Memory B cell (primary cell): Measurements from ENCODE around the gene RPS14.
"Not testable (repeated sequence)": the region's sequence is repeated elsewhere in the genome, so short reads cannot be mapped to it uniquely, and the experiment has no call there.

ENCODE experiments used
- ATAC-seq: fragments of 150-1000 bp; cut with Tn5 transposase; 2 replicates; pipeline ENCODE4 v1.10.0; 2021; ENCODE audit warnings: low read depth, mild to moderate bottlenecking, moderate library complexity
- DNase-seq, 2 donors: peaks; one replicate each; pipeline ENCODE4 v3.0.0; 2022; ENCODE audit warnings: low spot score in 2 of 2
- H3K27ac Mint-ChIP-seq: one replicate; pipeline ENCODE4 v1.8.0; 2022; ENCODE audit warnings: mild to moderate bottlenecking, moderate library complexity, mixed read lengths
- H3K27me3 Mint-ChIP-seq: one replicate; pipeline ENCODE4 v1.8.0; 2022; ENCODE audit warnings: mixed read lengths
- H3K36me3 Mint-ChIP-seq: one replicate; pipeline ENCODE4 v1.8.0; 2022; ENCODE audit warnings: mild to moderate bottlenecking, mixed read lengths
- H3K4me1 Mint-ChIP-seq: one replicate; pipeline ENCODE4 v1.8.0; 2022; ENCODE audit warnings: mixed read lengths
- H3K4me3 Mint-ChIP-seq: one replicate; pipeline ENCODE4 v1.8.0; 2022; ENCODE audit warnings: mild to moderate bottlenecking, moderate library complexity, mixed read lengths
- H3K9me3 Mint-ChIP-seq: one replicate; pipeline ENCODE4 v1.8.0; 2022; ENCODE audit warnings: mixed read lengths

RPS14 gene

GRCh38 chr5:150461231-150461630 is 11.7 kb upstream of the RPS14 start:
- Mint-ChIP-seq H3K27ac (peak overlapping the region; percentile 28), H3K27me3 (no peaks in the 10 kb centered on the region), H3K36me3 (no peaks in the 10 kb centered on the region), H3K9me3 (no peaks in the 10 kb centered on the region), H3K4me3 (no peak overlapping the region), H3K4me1 (peaks cover 37% of the 10 kb centered on the region)
- ATAC-seq = peak; percentile 86
- DNase-seq = peak; percentile 56 to 64

- H3K4me3 Mint-ChIP-seq = no peak overlapping the region
Measured at GRCh38 chr5:150460781-150461180, 11.2 kb upstream of the RPS14 start.

GRCh38 chr5:150458802-150459557 is 9.4 kb upstream of the RPS14 start:
- Mint-ChIP-seq H3K4me3 (peak overlapping the region; percentile 19), H3K4me1 (peaks cover 37% of the 10 kb centered on the region), H3K27me3 (no peaks in the 10 kb centered on the region)

More at GRCh38 chr5:150460781-150461180, 11.2 kb upstream of the RPS14 start:
- Mint-ChIP-seq H3K36me3 (no peaks in the 10 kb centered on the region), H3K4me1 (peaks cover 37% of the 10 kb centered on the region), H3K27ac (peak overlapping the region; percentile 28), H3K9me3 (no peaks in the 10 kb centered on the region), H3K27me3 (no peaks in the 10 kb centered on the region)
- ATAC-seq (no peak), DNase-seq (no peak)

GRCh38 chr5:150457562-150458240 is 8.2 kb upstream of the RPS14 start:
- ATAC-seq (no peak), DNase-seq (no peak)
- Mint-ChIP-seq H3K27ac (peak overlapping the region; percentile 59), H3K9me3 (no peaks in the 10 kb centered on the region), H3K27me3 (no peaks in the 10 kb centered on the region), H3K4me1 (peaks cover 37% of the 10 kb centered on the region), H3K36me3 (no peaks in the 10 kb centered on the region), H3K4me3 (peak overlapping the region; percentile 48)

More at GRCh38 chr5:150458802-150459557, 9.4 kb upstream of the RPS14 start:
- H3K36me3 Mint-ChIP-seq = no peaks in the 10 kb centered on the region
- peak; percentile 85 for ATAC-seq
- peak; percentile 90 to 97 for DNase-seq
- H3K9me3 Mint-ChIP-seq = no peaks in the 10 kb centered on the region
- H3K27ac Mint-ChIP-seq = peak overlapping the region; percentile 28

- ATAC-seq (no peak), DNase-seq (no peak)
- no peaks in the 10 kb centered on the region for H3K36me3 Mint-ChIP-seq
- peak overlapping the region; percentile 66 for H3K27ac Mint-ChIP-seq
- H3K9me3 Mint-ChIP-seq = no peaks in the 10 kb centered on the region
- H3K4me1 Mint-ChIP-seq = peaks cover 33% of the 10 kb centered on the region
- H3K27me3 Mint-ChIP-seq = no peaks in the 10 kb centered on the region
- peak overlapping the region; percentile 25 for H3K4me3 Mint-ChIP-seq
Measured at GRCh38 chr5:150457121-150457520, 7.6 kb upstream of the RPS14 start.

GRCh38 chr5:150454492-150455229 is 5.1 kb upstream of the RPS14 start:
- no peaks in the 10 kb centered on the region for H3K36me3 Mint-ChIP-seq
- ATAC-seq = no peak

GRCh38 chr5:150454027-150454426 is 4.5 kb upstream of the RPS14 start:
- H3K4me3 Mint-ChIP-seq, H3K27me3 Mint-ChIP-seq: not testable (repeated sequence)

More at GRCh38 chr5:150454492-150455229, 5.1 kb upstream of the RPS14 start:
- no peaks in the 10 kb centered on the region for H3K9me3 Mint-ChIP-seq
- H3K4me1 Mint-ChIP-seq = peaks cover 14% of the 10 kb centered on the region
- no peak for DNase-seq
- no peak overlapping the region for H3K4me3 Mint-ChIP-seq
- H3K27ac Mint-ChIP-seq = no peak overlapping the region
- H3K27me3 Mint-ChIP-seq = no peaks in the 10 kb centered on the region

GRCh38 chr5:150452914-150453313 is 3.4 kb upstream of the RPS14 start:
- H3K27ac Mint-ChIP-seq = no peak overlapping the region
- no peaks in the 10 kb centered on the region for H3K27me3 Mint-ChIP-seq
- no peak overlapping the region for H3K4me3 Mint-ChIP-seq
- H3K4me1 Mint-ChIP-seq = peaks cover 20% of the 10 kb centered on the region
- H3K36me3 Mint-ChIP-seq = peaks cover 2% of the 10 kb centered on the region
- no peaks in the 10 kb centered on the region for H3K9me3 Mint-ChIP-seq
- DNase-seq (no peak), ATAC-seq (no peak)

More at GRCh38 chr5:150454027-150454426, 4.5 kb upstream of the RPS14 start:
- DNase-seq, H3K27ac Mint-ChIP-seq, H3K36me3 Mint-ChIP-seq, ATAC-seq, H3K9me3 Mint-ChIP-seq: not testable (repeated sequence)
- H3K4me1 Mint-ChIP-seq = peaks cover 11% of the 10 kb centered on the region

GRCh38 chr5:150451594-150451993 is 2.1 kb upstream of the RPS14 start:
- Mint-ChIP-seq H3K27me3 (no peaks in the 10 kb centered on the region), H3K27ac (no peak overlapping the region), H3K4me3 (no peak overlapping the region), H3K9me3 (no peaks in the 10 kb centered on the region), H3K4me1 (peaks cover 17% of the 10 kb centered on the region), H3K36me3 (peaks cover 15% of the 10 kb centered on the region)
- ATAC-seq (no peak), DNase-seq (no peak)

- peak in 1 of 2 donors; percentile 20 for DNase-seq
- ATAC-seq = peak; percentile 16
- no peaks in the 10 kb centered on the region for H3K9me3 Mint-ChIP-seq
Measured at GRCh38 chr5:150448952-150449516, 505 bp downstream of the RPS14 start.

GRCh38 chr5:150448334-150448733 is 1.2 kb downstream of the RPS14 start:
- Mint-ChIP-seq H3K9me3 (no peaks in the 10 kb centered on the region), H3K4me1 (peaks cover 21% of the 10 kb centered on the region), H3K27ac (peak overlapping the region; percentile 97), H3K27me3 (no peaks in the 10 kb centered on the region), H3K4me3 (peak overlapping the region; percentile 96), H3K36me3 (peaks cover 29% of the 10 kb centered on the region)
- DNase-seq = no peak
- ATAC-seq = no peak

More at GRCh38 chr5:150448952-150449516, 505 bp downstream of the RPS14 start:
- peaks cover 25% of the 10 kb centered on the region for H3K36me3 Mint-ChIP-seq
- H3K27me3 Mint-ChIP-seq = no peaks in the 10 kb centered on the region
- H3K4me3 Mint-ChIP-seq = peak overlapping the region; percentile 96
- peaks cover 21% of the 10 kb centered on the region for H3K4me1 Mint-ChIP-seq
- H3K27ac Mint-ChIP-seq = peak overlapping the region; percentile 97

- ATAC-seq (no peak), DNase-seq (no peak)
- H3K4me3 Mint-ChIP-seq = no peak overlapping the region
- peaks cover 29% of the 10 kb centered on the region for H3K36me3 Mint-ChIP-seq
- no peaks in the 10 kb centered on the region for H3K27me3 Mint-ChIP-seq
- H3K9me3 Mint-ChIP-seq = no peaks in the 10 kb centered on the region
- H3K4me1 Mint-ChIP-seq = peaks cover 21% of the 10 kb centered on the region
- H3K27ac Mint-ChIP-seq = no peak overlapping the region
Measured at GRCh38 chr5:150447188-150447587, 2.4 kb downstream of the RPS14 start.

- H3K4me1 Mint-ChIP-seq = peaks cover 21% of the 10 kb centered on the region
- H3K4me3 Mint-ChIP-seq = peak overlapping the region; percentile 24
- no peak for ATAC-seq
Measured at GRCh38 chr5:150446583-150446982, 3.0 kb downstream of the RPS14 start.

More at GRCh38 chr5:150446583-150446982, 3.0 kb downstream of the RPS14 start:
- peak overlapping the region; percentile 28 for H3K27ac Mint-ChIP-seq
- DNase-seq = no peak
- H3K9me3 Mint-ChIP-seq = no peaks in the 10 kb centered on the region
- no peaks in the 10 kb centered on the region for H3K27me3 Mint-ChIP-seq
- H3K36me3 Mint-ChIP-seq = peaks cover 29% of the 10 kb centered on the region
